GOT3 (cell line): ENCODE results near the gene RGMA.
"Not testable (repeated sequence)": the region's sequence is repeated elsewhere in the genome, so short reads cannot be mapped to it uniquely, and the experiment has no call there.

ENCODE experiments used
- DNase-seq: peaks from one replicate; lab custom pipeline; 2025; ENCODE audit warnings: mixed read lengths; lab: John Stamatoyannopoulos, UW

Gene RGMA

GRCh38 chr15:93066834-93067648 is 22.0 kb downstream of the RGMA start:
- DNase-seq = no peak

GRCh38 chr15:93066224-93066681 is 22.8 kb downstream of the RGMA start:
- no peak for DNase-seq

GRCh38 chr15:93065641-93066045 is 23.4 kb downstream of the RGMA start:
- no peak for DNase-seq

- DNase-seq = no peak
Observed at GRCh38 chr15:93063796-93064690, 25.0 kb downstream of the RGMA start.

GRCh38 chr15:93063262-93063671 is 25.7 kb downstream of the RGMA start:
- DNase-seq = no peak

DNA sequence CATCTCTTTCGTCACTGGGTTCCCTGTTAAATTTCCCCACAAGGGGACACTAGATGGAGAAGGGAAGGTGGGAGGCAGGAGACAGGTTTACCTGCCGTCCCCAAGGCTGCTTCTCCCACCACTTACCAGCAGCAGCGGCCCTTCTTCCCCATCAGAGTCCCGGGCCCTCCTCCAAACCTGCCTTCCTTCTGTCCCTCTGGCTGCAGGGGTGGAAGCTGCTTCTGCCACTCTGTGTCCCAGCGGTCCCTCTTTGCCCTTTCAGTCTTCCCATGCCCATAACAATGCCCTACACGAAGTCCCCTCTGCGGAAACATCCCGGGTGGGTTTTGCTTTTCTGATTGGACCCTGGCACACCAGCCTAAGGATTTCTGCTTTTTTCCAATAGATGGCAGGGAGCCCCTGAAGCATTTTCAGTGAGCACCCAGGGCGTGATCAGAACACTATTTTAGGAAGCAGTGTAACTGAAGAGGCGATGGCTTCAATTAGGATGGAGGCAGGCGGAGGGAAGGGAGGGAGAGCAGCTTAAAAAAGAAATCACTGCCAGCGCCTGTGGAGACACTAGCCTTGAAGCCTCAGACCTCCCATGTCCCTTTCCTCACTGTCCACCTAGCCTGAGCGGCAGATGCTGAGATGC is 26.3 kb downstream of the RGMA start:
- not testable (repeated sequence) for DNase-seq

GRCh38 chr15:93060336-93061248 is 28.4 kb downstream of the RGMA start:
- no peak for DNase-seq

GRCh38 chr15:93059442-93059841 is 29.6 kb downstream of the RGMA start:
- DNase-seq = no peak

- DNase-seq = no peak
Observed at GRCh38 chr15:93058904-93059427, 30.0 kb downstream of the RGMA start.

- no peak for DNase-seq
Observed at GRCh38 chr15:93058128-93058527, 30.9 kb downstream of the RGMA start.

- no peak for DNase-seq
Observed at GRCh38 chr15:93057618-93058017, 31.4 kb downstream of the RGMA start.

- no peak for DNase-seq
Observed at GRCh38 chr15:93056836-93057235, 32.2 kb downstream of the RGMA start.

DNA sequence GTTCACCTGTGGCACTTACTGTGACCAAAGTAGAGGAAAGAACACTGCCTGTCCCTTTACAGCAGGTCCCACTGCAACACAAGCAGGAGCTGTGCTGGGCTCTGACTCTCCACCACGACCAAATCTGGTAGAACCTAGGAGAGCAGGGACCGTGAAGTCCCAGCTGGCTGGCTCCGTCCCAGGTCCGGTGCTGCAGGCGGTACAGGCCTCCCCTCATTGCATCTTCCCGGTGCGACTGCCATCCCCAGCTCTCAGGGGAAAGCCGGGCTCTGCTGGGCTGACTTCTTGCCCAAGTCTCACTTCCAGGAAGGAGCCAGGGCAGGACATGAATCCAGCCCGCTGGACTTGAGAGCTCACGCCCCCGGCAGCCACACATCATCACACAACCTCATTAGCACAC is 33.8 kb downstream of the RGMA start:
- DNase-seq = no peak

- DNase-seq = no peak
Observed at GRCh38 chr15:93052090-93052879, 36.7 kb downstream of the RGMA start.

DNA sequence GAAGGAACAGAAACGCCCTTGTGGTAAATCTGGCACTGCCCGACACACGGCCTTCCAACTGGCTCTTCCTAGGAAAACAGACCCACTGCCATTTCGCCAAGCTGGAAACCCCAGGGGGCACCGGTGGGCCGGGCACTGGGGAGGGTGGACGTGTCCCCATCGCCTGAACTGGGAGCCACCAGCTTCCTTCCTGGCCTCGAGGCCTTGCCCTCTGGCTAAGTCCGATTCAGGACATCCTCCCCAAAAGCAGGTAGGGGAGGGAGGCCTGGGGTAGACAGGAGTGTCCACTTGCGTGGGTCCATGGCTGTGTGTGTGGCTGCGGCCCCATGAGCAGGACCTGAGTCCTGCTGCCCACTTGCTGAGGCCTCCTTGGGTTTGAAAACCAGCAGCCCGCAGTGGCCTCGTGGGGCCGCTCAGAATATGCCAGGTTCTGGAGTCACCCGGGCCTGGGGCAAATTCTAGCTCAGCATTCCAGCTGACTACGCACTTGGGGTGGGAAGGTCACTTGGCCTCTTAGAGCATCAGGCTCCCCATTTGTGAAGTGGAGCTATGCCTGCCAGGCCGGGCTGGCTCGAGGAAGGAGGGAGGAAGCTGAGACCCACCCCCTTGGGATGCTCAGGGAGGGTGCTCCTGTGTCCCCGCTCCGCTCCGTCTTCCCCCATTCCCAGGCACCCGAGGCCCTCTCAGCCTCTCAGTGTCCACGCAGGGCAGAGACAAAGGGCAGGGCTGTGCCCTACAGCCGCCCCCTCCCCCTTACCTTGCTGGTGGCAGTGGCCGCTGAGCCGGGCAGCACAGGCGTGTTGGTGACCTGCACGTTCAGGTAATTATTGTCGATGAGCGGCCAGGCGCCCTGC is 37.5 kb downstream of the RGMA start:
- no peak for DNase-seq

DNA sequence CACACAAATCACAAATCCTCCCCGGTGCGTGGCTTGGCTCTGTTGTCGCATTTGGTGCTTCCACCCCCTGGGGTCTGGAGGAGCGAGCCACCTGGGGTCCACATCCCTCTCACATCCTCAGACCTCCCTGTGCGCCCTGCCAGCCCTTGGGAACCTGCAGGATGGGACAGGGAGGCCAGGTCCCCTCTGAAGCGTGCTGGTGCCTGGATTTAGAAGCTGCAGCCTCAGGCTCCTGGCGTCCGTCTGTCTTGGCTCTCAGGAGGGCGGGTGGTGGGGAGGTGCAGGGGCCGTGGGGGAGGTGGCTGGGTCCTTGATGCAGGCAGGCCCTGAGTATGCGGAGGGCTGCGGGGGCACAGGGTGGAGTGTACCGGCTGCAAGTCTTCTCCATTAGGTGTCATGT is 38.4 kb downstream of the RGMA start:
- no peak for DNase-seq

DNA sequence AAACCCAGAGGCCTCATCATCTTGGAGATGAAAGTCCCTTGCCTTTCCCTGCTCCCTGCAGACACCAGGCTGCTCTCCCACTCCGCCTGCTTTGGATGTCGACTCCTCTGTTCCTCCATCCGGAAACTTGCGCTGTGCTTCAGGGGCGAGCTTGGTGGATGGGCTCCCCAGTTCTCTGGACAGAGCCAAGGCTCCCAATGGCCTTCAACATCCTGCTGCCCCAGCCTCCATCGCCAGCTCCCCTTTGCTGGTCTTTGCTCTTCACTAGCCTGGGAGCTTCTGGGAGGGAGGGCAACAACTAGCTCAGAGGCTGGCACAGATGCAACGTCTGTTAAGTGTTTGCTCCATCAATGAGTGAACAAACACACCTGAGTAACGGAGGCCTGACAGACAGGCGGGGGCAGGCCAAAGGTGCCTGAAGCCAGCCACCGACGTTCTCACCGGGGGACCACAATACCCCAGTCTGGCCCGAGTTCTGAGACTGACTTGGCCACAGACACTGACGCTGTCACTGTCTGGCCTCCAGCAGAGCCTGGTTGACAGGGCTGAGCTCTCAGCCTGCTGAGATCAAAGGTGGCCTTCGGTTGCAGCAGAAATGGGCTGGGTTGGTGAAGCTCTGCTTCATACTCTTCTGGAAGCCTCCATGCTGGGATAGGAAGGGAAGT is 39.0 kb downstream of the RGMA start:
- no peak for DNase-seq

- DNase-seq = no peak
Observed at GRCh38 chr15:93049233-93049632, 39.8 kb downstream of the RGMA start.

GRCh38 chr15:93048759-93049161 is 40.3 kb downstream of the RGMA start:
- DNase-seq = no peak
